Fibroblast of villous mesenchyme (primary cell): ENCODE measurements around the gene MMGT1. TPM values are rescaled to one million over a fixed set of nuclear protein-coding genes. Genes with fewer than 3 reads are reported as not detected.

Experiments used
- DNase-seq: peaks from one replicate; pipeline ENCODE4 v3.0.0-alpha.2; 2010; ENCODE audit warnings: low read depth
- H3K4me3 ChIP-seq: 2 replicates; pipeline ENCODE4 v1.5.1; 2011; ENCODE audit warnings: low read depth, mild to moderate bottlenecking, low read length
- total RNA-seq: library from RNA; depleted of rRNA; stranded (reverse); fragments of >200 nt; gene quantifications from 2 replicates; pipeline ENCODE4 v1.2.3, GENCODE V29; 2012
- TF ChIP-seq, protein P1 (sequence below): IDR thresholded peaks from 2 replicates; pipeline ENCODE4 v1.5.1; 2012; ENCODE audit warnings: low read depth, mild to moderate bottlenecking, low read length; ENCODE audit not compliant: insufficient read depth

MMGT1 gene
- total RNA-seq: 20.0 and 33.2 TPM in 2 replicates

DNA sequence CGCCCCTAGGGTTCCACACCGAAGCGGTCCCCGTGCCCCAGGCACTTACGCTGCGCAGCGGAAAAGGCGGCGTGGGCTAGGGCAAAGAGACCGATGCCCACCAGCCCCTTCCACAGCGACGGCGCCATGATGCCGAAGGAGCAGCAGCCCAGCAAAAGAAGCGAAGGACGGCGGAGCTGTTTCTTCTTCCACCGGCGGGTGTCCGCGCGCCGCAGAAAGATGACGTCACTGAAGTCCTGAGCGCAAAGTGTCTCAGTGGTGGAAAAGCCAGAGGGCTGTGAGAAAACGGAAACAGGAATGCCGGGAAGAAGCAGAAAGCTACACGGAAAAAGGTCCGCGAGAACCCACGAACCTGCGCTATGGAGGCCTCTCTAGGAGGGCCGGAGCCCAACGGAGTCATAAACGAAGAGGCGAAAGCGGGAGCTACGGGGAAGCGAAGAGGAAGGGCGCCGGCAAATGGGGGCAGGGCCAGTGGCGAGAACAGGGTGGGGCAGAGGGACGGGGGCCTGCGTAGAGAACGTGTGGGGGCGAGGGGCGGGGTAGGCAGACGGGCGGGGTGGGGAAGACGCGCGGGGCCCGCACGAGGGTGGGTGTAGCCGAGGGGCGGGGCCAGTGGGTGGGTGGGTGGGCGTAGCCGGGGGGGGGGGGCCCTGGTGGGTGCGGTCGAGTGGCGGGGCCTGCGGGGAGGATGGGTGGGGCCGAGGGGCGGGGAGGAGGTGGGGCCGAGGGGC is at the start of gene MMGT1:
MMGT1 (minus strand) TSS at position 441 of the 731 bp plus-strand sequence; CDS start at position 128, 313 bp downstream.
- DNase-seq: peak; percentile 86
- peak within 1 kb of the TSS; percentile 88 for H3K4me3 ChIP-seq
- TF ChIP-seq, protein P1, sequence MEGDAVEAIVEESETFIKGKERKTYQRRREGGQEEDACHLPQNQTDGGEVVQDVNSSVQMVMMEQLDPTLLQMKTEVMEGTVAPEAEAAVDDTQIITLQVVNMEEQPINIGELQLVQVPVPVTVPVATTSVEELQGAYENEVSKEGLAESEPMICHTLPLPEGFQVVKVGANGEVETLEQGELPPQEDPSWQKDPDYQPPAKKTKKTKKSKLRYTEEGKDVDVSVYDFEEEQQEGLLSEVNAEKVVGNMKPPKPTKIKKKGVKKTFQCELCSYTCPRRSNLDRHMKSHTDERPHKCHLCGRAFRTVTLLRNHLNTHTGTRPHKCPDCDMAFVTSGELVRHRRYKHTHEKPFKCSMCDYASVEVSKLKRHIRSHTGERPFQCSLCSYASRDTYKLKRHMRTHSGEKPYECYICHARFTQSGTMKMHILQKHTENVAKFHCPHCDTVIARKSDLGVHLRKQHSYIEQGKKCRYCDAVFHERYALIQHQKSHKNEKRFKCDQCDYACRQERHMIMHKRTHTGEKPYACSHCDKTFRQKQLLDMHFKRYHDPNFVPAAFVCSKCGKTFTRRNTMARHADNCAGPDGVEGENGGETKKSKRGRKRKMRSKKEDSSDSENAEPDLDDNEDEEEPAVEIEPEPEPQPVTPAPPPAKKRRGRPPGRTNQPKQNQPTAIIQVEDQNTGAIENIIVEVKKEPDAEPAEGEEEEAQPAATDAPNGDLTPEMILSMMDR: no peak

DNA sequence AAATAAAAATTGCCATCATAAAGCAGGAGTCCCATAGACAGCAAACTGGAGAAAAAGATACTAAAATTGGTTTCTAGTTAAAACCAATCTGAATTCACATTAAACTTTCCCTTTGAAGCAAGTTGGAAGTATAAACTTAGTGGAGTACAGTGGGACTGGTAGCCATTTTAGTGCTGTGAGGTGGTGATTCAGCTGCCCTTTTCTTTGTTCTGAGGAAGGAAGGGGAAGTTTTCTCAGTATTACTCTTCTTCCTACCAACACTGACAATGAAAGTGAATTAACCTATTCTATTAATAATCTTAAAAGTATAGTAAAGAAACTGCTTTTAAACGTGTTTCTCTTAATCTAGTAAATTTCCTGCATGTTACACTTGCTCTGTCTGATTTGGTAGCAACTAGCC is 48.1 kb upstream of the MMGT1 start:
- no peak overlapping the region for H3K4me3 ChIP-seq
- DNase-seq: no peak
- TF ChIP-seq, protein P1: no peak

DNA sequence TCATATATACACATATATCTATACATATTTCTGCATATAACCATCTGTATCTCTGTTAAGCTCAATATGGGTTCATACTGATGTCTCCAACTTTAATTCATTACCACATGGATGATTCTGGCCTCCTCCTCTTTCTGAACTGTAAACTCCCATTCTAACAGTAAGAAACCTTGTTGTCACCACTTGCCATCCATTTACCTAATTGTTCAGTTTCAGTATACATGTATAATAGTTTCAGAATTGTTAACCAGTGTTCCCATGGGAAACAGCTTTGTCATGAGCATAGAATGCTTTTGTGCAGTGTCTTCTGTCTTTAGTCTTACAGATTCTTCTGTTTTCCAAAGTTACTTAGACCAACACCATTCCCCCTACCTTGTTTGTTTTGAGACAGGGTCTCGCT is 47.4 kb upstream of the MMGT1 start:
- TF ChIP-seq, protein P1: no peak
- DNase-seq: no peak
- H3K4me3 ChIP-seq: no peak overlapping the region

DNA sequence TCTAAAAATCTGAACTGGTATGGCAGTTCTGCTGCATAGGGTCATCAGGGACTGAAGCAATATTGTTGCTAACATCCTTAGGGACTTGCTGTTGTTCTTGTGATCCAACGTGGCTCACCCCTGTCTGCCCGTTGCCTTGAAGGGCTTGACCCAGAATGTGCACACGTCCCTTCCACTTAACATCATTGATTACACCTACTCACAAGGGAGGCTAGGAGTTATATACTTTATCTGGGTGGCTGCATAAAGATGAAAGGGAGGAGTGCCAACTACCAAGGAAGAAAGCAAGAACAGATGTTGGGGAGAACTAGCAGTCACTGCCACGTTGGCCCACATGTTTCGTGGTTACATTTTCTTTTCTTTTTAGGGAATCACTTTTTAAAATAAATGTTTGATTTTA is 45.4 kb upstream of the MMGT1 start:
- no peak overlapping the region for H3K4me3 ChIP-seq
- TF ChIP-seq, protein P1: no peak
- no peak for DNase-seq

DNA sequence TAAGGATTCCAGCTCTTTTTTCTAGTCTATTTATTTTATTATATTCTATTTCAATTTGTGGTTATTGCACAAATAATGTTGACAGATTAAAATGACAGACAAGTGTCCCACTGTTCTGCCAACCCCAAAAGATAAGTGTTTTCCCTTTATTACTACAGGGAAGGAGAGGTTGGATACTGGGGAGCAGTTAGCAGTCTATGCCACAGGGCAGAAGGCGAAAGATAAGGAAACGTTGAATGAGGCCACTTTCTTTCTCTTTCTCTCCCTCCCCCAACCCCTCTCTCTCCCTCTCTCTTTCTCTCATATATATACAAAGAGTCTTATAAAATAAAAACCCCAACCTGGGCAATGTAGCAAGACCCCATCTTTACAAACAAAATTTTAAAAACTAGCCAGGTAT is 43.1 kb upstream of the MMGT1 start:
- no peak overlapping the region for H3K4me3 ChIP-seq
- TF ChIP-seq, protein P1: no peak
- DNase-seq: no peak

DNA sequence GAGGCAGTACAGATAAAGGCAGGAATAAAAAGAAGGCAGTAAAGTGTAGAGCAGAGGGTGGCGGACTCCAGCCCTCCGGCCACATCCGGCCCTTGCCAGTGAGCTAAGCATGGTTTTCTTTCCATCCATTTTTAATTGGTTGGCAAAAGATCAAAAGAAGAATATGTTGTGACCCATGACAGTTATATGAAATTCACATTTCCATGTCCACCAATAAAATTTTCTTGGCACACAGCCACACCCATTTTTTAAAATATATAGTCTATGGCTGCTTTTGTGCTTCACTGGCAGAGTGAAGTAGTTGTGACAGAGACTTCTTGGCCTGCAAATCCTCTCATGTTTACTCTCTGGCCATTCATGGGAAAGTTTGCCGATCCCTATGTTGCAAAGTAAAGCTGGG is 41.2 kb upstream of the MMGT1 start:
- DNase-seq: no peak
- TF ChIP-seq, protein P1: no peak
- H3K4me3 ChIP-seq: no peak overlapping the region

DNA sequence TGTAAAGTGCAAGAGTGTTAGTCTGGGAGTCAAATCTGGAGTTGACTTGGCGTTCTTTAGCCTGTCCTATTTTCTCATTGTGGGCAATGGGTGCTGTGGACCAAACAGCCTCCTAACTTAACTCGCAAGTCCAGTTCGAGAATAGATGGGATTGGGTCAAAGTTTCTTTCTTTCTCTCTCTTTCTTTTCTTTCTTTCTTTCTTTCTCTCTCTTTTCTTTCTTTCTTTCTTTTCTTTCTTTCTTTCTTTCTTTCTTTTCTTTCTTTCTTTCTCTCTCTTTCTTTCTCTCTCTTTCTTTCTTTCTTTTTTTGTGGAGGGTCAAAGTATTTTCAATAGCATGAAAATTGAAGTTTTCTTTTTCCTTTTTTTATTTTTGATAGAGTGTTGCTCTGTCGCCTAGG is 14.5 kb upstream of the MMGT1 start:
- H3K4me3 ChIP-seq: no peak overlapping the region
- no peak for DNase-seq
- TF ChIP-seq, protein P1: no peak
